NCI-H2196 (cell line): ENCODE data around the gene CGB8.
"Not testable (repeated sequence)": the region's sequence is repeated elsewhere in the genome, so short reads cannot be mapped to it uniquely, and the experiment has no call there.

Source experiments
- DNase-seq: peaks from one replicate; lab custom pipeline; 2025; ENCODE audit not compliant: unreplicated experiment; lab: John Stamatoyannopoulos, UW

CGB8 gene

DNA sequence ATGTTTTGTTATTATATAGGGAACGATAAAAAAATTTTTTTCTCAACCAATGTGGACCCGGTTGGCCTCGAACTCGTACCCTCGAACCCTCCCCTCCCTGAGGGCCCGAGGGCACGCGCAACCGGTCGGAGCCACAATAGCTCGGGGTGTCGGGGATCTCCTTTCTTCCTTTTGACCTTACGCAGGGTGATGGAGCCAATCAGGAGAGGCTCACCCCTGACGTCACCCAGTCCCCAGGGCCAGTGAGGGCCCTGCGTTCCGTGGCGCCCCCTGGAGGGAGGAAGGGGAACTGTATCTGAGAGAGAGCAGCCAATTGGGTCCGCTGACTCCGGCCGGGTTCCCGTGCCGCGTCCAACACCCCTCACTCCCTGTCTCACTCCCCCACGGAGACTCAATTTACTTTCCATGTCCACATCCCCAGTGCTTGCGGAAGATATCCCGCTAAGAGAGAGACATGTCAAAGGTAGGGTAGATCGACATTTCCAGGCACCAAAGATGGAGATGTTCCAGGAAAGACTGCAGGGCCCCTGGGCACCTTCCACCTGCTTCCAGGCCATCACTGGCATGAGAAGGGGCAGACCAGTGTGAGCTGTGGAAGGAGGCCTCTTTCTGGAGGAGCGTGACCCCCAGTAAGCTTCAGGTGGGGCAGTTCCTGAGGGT lies 17.1 kb downstream of the CGB8 start, which contains the start of gene CGB2:
CGB2 (plus strand) TSS at position 249 of the 660 bp plus-strand sequence; CDS start at position 455, 206 bp downstream.
- DNase-seq: peak; percentile 3

DNA sequence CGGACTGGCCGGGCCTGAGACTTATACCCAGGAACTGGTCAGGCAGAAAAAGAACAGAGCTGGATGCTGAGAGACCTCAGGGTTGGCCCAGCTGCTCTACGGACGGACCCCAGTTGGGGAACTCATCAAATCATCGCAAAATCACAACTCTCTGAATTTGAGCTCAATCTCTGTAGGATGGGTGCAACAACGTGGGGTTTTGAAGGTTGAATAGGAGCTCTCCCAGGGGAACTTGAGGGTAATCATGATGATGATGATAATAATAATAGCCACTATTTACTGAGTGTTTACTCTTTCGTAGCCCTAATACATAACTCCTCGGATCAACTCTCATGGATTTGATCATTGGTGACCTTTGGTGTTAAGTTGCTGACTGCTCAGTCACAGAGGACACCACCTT lies 18.6 kb downstream of the CGB8 start:
- DNase-seq: not testable (repeated sequence)

DNA sequence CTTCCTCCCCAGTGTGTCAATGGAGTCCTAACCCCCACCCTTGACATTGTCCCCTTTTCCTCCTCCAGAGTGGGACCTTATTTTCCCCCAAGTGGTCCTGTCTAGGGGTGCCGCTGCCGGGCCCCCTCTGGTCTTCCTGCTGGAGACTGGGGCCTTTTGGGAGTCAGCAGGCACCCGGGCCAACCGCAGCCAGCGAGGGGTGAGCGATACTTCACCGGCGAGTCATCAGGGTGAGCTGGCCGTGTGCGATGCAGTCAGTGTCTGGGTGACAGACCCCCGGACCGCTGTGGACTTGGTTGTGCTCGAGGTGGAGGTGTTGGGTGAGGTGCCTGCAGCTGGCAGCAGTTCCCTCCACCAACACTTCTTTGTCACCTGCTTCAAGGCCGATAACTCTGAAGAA lies 19.2 kb downstream of the CGB8 start:
- not testable (repeated sequence) for DNase-seq

DNA sequence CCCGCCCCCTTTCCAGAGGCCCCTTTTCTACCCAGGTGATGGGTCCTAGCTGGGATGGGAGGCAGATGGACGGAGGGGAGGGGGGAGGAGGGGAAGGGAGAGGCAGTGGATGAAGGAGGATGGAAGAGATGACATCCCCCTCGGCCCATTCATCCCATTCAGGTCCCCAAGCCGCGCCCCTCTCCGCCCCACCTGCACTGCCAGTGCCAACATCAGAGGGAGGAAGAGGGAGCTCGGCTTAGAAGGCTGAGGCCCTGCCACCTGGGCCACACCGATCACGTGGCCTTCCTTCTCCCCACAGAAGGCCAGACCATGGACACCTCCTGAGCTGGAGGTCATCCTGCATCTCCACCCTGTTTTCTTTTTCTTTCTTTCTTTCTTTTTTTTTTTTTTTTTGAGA lies 20.2 kb downstream of the CGB8 start:
- DNase-seq: not testable (repeated sequence)

DNA sequence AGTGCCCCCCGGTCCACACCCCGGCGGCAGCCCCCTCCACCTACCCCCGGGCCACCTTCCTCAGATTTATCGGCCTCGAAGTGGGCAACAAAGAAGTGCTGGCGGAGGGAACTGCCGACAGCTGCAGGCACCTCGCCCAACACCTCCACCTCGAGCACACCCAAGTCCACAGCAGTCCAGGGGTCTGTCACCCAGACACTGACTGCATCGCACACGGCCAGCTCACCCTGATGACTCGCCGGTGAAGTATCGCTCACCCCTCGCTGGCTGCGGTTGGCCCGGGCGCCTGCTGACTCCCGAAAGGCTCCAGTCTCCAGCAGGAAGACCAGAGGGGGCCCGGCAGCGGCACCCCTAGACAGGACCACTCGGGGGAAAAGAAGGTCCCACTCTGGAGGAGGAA lies 23.3 kb downstream of the CGB8 start:
- DNase-seq: not testable (repeated sequence)

DNA sequence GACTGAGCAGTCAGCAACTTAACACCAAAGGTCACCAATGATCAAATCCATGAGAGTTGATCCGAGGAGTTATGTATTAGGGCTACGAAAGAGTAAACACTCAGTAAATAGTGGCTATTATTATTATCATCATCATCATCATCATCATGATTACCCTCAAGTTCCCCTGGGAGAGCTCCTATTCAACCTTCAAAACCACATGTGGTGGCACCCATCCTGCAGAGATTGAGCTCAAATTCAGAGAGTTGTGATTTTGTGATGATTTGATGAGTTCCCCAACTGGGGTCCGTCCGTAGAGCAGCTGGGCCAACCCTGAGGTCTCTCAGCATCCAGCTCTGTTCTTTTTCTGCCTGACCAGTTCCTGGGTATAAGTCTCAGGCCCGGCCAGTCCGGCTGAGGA lies 23.8 kb downstream of the CGB8 start:
- not testable (repeated sequence) for DNase-seq

DNA sequence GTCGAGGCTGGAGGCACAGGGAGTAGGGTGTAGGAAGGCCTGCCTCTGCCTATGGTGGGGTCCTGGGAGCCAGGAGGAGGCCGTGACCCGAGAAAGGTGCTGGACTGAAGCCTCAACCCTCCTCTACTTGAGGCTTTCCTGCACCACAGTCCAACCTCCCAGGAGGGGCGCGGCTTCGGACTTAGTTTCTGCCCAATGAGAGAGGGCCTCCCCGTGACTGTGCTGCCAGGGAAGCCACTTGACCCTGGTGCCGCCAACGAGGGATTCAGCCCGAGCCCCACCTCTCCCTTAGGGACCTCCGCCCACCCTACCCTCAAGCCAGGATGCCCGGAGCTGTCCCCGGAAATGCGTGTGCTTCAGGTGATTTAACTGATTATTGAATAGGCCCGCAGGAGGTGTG lies 24.7 kb downstream of the CGB8 start, which contains the start of gene CGB3:
CGB3 (minus strand) TSS at position 101 of the 400 bp plus-strand sequence. CDS start 362 bp downstream, outside the sequence.
- DNase-seq: not testable (repeated sequence)

DNA sequence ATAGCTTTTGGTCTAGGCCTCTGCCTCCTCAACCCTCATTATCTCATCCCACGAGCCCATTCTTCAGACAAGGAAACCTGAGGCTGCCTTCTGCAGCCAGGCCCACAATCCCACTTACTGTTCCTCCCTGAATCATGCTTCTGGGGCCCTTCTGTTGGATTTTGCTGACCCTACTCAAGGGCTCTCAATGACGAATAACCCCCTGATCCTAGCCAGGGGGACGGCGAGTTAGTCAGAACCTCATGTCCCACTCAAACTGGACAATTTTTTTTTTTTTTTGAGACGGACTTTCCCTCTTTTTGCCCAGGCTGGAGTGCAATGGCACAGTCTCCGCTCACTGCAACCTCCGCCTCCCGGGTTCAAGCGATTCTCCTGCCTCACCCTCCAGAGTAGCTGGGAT lies 26.8 kb downstream of the CGB8 start:
- DNase-seq: no peak

DNA sequence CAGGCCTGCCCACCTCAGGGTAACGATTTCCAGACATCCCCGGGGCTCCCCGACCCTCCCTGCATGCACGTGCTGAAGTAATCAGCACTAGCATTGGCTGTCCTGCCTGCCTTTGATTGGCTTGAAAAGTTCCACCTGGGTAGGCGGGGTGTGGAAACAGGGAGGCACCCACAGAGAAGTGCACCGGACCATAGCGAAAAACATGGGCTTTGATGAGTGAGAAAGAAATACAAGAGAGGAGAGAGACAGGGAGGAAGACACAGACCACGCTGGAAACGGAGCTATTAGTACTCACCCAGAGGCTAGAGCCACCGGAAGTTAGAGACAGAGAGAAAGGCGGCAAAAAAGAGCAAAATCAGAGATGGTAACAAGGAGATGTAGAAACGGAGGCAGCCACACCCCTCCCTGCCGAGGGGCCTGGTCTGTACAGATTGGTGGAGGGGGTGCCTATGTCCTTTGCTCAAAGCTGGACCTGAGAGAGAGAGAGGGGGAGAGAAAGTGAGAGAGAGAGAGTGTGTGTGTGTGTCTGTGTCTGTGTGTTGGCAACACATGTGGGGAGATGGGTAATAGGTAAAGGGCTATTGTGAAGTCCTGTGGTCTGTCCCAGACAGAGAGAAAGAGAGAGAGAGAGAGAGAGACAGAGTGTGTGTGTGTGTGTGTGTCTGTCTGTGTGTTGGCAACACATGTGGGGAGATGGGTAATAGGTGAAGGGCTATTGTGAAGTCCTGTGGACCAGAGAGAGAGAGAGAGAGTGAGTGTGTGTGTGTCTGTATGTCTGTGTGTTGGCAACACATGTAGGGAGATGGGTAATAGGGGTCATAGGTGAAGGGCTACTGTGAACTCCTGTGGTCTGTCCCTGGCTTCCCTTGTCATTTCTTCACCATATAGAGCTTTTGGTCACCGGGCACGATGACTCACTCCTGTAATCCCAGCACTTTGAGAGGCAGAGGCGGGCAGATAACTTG lies 27.7 kb downstream of the CGB8 start:
- DNase-seq: no peak

DNA sequence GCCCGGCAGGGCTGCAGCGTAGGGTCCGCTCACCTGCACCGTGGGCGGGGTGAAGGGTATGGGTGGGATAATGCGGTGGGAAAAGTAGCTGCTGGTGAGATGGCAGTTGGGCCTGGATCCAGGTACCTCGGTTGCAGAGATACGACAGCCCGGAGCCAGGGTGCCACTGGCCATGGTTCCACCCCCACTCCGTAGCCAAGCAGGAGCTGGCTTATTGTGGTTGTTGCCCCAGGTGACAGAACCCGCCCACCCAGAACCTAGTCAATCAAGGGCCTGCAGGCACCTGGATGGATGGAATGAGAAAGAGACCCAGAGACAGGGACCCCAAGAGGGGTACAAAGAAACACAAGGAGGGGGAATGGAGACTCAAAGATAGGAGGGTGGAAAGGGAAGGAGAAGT lies 28.6 kb downstream of the CGB8 start:
- no peak for DNase-seq

DNA sequence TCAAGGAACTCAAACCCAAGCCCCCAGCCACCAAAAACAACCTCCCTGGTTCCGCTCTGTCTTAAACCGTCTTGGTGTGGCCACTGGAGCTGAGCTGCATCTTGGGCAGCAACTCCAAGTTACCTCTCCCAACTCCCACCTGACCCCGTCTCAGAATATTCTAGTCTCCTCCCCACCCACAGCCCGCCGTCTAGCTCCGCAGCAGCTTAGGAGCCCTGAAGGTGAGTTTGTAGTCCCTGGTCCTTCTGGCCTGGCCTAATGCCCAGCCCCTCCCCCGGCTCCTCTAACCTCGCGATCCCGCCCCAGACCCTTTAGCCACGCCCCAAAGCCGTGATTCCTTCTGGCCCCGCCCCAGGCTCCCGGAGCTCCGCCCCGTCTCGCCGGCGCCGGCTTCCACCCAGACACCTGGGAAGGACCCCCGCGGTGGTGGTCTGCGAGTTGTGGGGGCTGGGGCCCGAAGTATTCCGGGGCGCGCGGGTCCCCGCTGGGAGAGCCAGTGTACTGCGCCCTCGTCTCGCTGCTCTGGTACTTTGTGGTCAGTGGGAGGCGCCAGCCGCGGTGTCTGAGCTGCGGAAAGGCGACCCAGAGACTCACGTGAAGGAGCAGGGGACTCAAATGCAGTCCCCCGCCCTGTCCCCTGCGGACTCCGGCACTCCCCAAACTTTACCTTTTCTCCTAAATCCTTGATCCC lies 29.5 kb downstream of the CGB8 start:
- DNase-seq: peak; percentile 82

DNA sequence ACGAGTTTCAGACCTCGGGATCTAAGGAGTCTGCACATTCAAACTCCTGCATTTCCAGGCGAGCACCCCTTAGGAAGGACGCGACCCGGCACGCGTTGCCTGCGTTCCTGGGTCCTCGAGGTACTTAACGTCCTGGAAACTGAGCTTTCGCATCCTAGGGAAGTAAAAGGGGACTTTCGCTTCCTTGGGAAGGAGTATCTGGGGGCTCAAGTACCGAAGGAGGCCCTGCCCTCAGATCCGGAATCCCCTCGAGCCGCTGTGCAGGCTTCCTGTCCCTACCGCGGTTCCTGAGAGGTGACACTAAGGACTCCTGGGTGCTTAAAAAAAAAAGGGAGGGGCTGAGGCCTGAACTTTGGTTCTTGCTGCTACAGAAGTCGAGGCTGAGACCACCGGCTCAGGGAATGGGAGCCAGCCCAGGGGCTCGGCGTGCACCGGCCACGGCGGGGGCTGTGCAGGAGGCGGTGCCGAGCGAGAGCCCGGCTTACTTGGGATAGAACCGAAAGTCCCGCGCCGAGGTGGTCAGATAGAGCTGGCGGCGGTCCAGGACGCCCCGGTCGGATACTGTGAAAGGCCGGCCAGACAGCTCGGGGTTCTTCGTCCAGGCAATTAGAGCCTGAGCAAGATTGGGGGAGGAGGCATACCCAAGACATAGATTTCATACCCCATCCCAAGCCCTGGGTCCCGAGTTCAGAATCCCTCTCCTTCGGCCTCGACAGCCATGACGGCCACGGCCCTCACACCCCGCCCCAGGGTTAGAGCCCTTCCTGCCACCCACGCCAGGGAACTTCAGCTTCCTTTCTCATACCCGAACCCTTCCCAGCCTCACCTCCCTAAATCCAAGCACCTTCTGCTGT lies 30.3 kb downstream of the CGB8 start:
- not testable (repeated sequence) for DNase-seq

DNA sequence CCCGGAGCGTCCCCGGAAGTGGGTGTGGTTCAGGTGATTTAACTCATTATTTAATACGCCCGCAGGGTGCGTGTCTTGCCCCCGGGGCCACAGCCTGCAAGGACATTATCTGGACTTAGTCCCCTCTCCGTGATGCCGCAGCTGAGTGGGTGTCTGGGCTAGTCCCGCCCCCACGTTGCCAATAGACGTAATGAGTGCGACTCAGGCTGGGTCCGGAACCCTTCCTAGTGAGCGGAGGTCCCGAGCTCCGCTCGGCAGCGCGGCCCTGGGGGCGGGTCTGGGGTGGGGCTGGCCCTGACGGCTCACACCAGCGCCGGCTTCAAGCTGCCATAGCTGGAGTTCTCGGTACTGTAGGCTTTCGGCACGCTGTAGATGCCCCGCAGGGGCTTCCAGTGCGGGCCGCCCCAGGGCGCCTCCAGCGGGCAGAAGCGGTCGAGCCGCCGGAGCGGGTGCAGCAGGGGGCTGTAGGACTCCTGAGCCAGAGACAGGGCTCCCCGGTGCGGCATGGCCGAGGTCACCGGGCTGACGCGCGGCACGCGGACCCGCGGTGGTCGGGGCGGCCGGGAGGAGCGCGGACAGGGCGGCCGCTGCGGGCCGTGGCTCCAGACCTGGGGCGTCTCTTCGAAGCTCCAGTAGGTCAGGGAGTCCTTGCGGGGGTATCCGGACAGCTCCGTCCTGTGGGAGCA lies 31.1 kb downstream of the CGB8 start:
- peak; percentile 44 for DNase-seq

DNA sequence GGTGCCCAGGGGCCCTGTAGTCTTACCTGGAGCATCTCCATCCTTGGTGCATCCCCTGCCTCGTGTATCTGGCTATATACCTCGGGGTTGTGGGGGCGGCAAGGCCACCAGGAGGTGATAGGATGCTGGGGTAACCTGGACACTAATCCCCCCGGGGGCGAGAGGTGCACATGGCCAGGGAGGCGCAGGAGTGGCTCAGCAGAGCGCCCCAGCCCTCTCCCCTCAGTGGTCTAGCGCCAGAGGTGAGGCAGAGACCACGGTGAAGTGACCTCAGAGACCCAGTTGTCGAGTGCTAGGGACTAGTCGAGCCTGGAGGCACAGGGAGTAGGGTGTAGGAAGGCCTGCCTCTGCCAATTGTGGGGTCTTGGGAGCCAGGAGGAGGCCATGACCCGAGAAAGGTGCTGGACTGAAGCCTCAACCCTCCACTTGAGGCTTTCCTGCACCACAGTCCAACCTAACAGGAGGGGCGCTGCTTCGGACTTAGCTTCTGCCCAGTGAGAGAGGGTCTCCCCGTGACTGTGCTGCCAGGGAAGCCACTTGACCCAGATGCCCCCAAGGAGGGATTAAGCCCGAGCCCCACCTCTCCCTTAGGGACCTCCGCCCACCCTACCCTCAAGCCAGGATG lies 31.8 kb downstream of the CGB8 start, which contains the start of gene LHB:
LHB (minus strand) TSS at position 51 of the 625 bp plus-strand sequence; CDS start at position 41, 10 bp downstream.
- DNase-seq: no peak

DNA sequence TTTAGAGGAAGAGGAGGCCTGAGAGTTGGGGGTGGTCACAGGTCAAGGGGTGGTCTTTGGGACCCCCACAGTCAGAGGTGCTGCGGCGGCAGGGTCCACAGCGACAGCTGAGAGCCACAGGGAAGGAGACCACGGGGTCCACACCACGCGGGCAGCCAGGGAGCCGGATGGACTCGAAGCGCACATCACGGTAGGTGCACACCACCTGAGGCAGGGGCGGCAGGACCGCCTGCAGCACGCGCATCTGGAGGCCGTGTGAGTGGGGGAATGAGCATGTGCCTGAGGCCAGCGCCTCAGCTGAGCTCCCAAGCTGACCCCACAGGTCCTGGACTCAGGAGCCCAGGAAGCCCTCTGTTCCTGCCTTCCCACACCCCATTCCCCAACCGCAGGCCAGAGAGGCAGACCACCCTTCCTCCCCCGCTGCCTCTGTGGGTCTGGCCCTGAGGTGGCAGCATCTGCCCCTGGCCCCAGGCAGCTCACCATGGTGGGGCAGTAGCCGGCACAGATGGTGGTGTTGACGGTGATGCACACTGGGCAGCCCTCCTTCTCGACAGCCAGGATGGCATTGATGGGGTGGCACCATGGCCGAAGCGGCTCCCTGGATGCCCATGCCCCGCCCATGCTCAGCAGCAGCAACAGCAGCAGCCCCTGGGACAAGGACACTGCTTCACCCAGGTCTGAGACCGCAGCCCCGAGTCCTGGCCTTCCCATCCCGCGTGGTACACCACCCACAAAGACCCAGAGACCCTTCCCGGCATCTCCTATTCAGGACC lies 32.7 kb downstream of the CGB8 start:
- no peak for DNase-seq

DNA sequence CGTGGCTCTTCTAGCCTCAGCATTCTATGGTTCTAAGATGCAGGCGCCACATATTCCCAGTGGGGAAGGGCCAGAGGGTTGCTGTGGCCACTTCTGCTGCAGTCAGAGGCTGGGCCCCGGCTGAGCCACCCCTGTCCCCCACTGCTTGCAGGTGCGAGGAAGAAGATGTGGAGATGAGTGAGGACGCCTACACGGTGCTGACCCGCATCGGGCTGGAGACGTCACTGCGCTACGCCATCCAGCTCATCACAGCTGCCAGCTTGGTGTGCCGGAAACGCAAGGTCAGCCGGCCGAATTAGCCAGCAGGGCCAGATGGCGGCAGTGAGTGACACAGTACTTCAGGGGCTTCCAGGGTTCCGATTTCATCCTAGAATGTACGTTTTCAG lies 34.0 kb downstream of the CGB8 start:
- no peak for DNase-seq

DNA sequence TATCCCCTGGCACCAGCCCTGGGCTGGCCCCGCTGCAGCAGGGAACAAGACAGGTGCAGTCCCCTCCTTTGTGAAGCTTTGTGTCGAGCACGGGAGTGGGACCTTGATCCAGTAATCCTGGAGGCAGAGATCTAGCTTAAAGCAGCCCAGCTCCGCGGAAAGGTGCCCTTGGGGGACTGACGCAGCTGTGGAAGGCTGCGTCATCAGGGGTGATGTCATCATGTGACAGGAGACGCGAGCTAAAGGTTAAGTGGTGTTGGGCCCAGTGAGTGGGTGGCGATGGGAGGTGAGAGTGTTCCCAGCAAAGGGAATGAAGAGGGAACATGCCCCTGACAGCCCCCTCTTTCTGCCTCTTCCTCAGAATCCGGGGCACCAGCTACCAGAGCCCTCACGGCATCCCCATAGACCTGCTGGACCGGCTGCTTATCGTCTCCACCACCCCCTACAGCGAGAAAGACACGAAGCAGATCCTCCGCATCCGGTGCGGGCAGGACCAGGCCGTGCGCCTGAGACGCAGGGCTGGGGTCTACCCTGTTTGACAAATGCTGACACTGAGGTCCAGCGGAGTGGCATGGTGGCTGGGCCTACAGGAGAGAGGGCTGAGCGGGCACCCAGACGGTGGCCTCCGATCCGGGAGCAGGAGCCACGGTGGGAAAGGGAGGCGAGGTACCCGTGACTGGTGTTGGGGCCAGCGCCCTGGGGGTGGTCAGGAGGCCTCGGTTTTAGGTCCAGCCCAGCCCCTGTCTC lies 34.6 kb downstream of the CGB8 start:
- no peak for DNase-seq

DNA sequence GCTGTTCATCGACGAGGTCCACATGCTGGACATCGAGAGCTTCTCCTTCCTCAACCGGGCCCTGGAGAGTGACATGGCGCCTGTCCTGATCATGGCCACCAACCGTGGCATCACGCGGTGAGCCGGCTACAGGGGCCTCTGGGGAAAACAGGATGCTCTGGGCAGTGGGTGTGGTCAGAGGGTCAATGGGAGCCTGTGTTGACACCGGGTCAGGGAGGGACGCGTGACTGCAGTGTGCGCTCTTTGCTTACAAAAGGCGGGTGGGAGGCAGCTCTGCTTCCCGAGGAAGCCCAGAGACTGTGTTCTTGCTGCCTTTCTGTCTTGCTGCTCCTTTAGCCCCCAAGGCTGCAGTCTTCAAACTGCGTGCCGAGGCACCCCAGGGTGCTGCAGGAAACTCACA lies 37.7 kb downstream of the CGB8 start:
- no peak for DNase-seq
